HepG2 (cell line): ENCODE data around the gene FBXL7. TPM values are rescaled to one million over a fixed set of nuclear protein-coding genes. Genes with fewer than 3 reads are reported as not detected.

ENCODE experiments used
- ATAC-seq: fragments of 200-7000 bp; cut with Tn5 transposase; 3 replicates; pipeline ENCODE4 v1.9.1; 2020; ENCODE audit warnings: mild to moderate bottlenecking, moderate library complexity
- BruUV-seq: library from RNA; stranded (reverse); fragments of 400-500 nt; replicated peaks from 2 replicates; lab custom pipeline; 2021; lab: Mats Ljungman, UMichigan
- CTCF ChIA-PET: fragments of 300-600 bp; formaldehyde crosslinking; extraction: SDS; loops from one replicate; lab custom pipeline; 2021; ENCODE audit warnings: low total read pairs, inconsistent platforms, low intra/inter-chr PET ratio; lab: Yijun Ruan, JAX
- POLR2A ChIA-PET: fragments of 350-600 bp; sonication (Branson Sonifier 250); formaldehyde crosslinking; loops from one replicate; lab custom pipeline; 2020; ENCODE audit warnings: antibody characterized with exemption, inconsistent platforms; lab: Yijun Ruan, JAX
- DNase-seq: peaks from one replicate; pipeline ENCODE4 v3.0.0-alpha.2; 2015; ENCODE audit warnings: low spot score
- FAIRE-seq: peaks from 3 replicates; lab custom pipeline; 2011; peaks lifted over from hg19 to GRCh38; lab: Jason Lieb, UNC
- H2AFZ ChIP-seq: one replicate; pipeline ENCODE4 v1.6.1; 2011; ENCODE audit warnings: low read length, inconsistent platforms
- H3K27ac ChIP-seq: fragments of 300-600 bp; 3 replicates; pipeline ENCODE4 v1.8.0; 2011; ENCODE audit warnings: mixed run types, mild to moderate bottlenecking, mixed read lengths, low read length, inconsistent platforms; ENCODE audit not compliant: insufficient read depth; ENCODE audit errors: extremely low read length
- H3K27me3 ChIP-seq, 2 experiments: fragments of 200-600 bp in 1 of 2; 2 replicates in 1 of 2; 3 replicates in 1 of 2; pipeline versions ENCODE4 v1.6.0 to v1.8.0; 2011; ENCODE audit warnings: low read length in 2 of 2, mild to moderate bottlenecking in 2 of 2, moderate library complexity in 2 of 2, inconsistent platforms in 1 of 2; ENCODE audit not compliant: insufficient read depth in 2 of 2, control insufficient read depth in 1 of 2
- H3K36me3 ChIP-seq, 2 experiments: fragments of 200-600 bp in 1 of 2; replicated peaks in 1 of 2; 2 replicates in 1 of 2; 3 replicates in 1 of 2; pipeline versions ENCODE4 v1.5.1 to v1.8.0; 2011; ENCODE audit warnings: low read length in 2 of 2, inconsistent platforms in 1 of 2; ENCODE audit not compliant: insufficient read depth in 2 of 2, control insufficient read depth in 1 of 2
- H3K4me1 ChIP-seq: 2 replicates; pipeline ENCODE4 v1.5.1; 2012; ENCODE audit warnings: low read length, inconsistent platforms; ENCODE audit not compliant: insufficient read depth
- H3K4me2 ChIP-seq: 2 replicates; pipeline ENCODE4 v1.6.0; 2011; ENCODE audit warnings: low read depth, low read length, inconsistent platforms
- H3K4me3 ChIP-seq, 3 experiments: fragments of 200-600 bp in 1 of 3; sonication (generic), shearing (Covaris generic) in 1 of 3; replicated peaks in 1 of 3; 2 replicates each; pipeline ENCODE4 v1.5.1; 2011 to 2016; ENCODE audit warnings: low read length in 3 of 3, inconsistent platforms in 2 of 3, low read depth in 2 of 3, mild to moderate bottlenecking in 2 of 3, control low read depth in 1 of 3, mixed read lengths in 1 of 3; ENCODE audit not compliant: insufficient read depth in 1 of 3
- H3K79me2 ChIP-seq: one replicate; pipeline ENCODE4 v1.6.1; 2011; ENCODE audit warnings: low read length, inconsistent platforms; ENCODE audit not compliant: insufficient read depth
- H3K9ac ChIP-seq: 2 replicates; pipeline ENCODE4 v1.6.0; 2011; ENCODE audit warnings: mild to moderate bottlenecking, low read depth, low read length, inconsistent platforms; ENCODE audit not compliant: insufficient read depth
- H3K9me3 ChIP-seq: 2 replicates; pipeline ENCODE4 v1.5.1; 2012; ENCODE audit warnings: mild to moderate bottlenecking, low read length
- H4K20me1 ChIP-seq: 2 replicates; pipeline ENCODE4 v1.6.0; 2011; ENCODE audit warnings: inconsistent platforms, mild to moderate bottlenecking, low read length, moderate library complexity; ENCODE audit not compliant: insufficient read depth
- AFF4 ChIP-seq: sonication (generic); formaldehyde crosslinking; IDR thresholded peaks from 2 replicates; pipeline ENCODE4 v1.4.0; 2020; ENCODE audit warnings: missing genetic modification reagents
- HOMEZ ChIP-seq: IDR thresholded peaks from 2 replicates; pipeline ENCODE4 v1.6.1; 2016; ENCODE audit warnings: low read depth
- MAFF ChIP-seq: IDR thresholded peaks from 2 replicates; pipeline ENCODE4 v1.6.1; 2011; ENCODE audit warnings: low read depth, low read length, improper control_type of control experiment
- MAFK ChIP-seq, 2 experiments: IDR thresholded peaks in 1 of 2; conservative IDR thresholded peaks in 1 of 2; 2 replicates each; pipeline ENCODE4 v1.6.1; 2011; ENCODE audit warnings: improper control_type of control experiment in 2 of 2, low read length in 2 of 2
- THAP11 ChIP-seq: IDR thresholded peaks from 2 replicates; pipeline ENCODE4 v1.6.1; 2016; ENCODE audit warnings: missing biosample characterization, missing genetic modification reagents
- ZNF12 ChIP-seq: sonication (generic); formaldehyde crosslinking; IDR thresholded peaks from 2 replicates; pipeline ENCODE4 v1.5.0; 2020; ENCODE audit warnings: missing genetic modification reagents
- ZNF275 ChIP-seq: sonication (generic); formaldehyde crosslinking; IDR thresholded peaks from 2 replicates; pipeline ENCODE4 v1.8.0; 2022; ENCODE audit warnings: missing genetic modification reagents, mild to moderate bottlenecking, inconsistent platforms, borderline replicate concordance
- WGBS: methylation state at CpG from one replicate; pipeline ENCODE4 v1.1.6; 2017; ENCODE audit warnings: low lambda C conversion rate; 5-methylcytosine and 5-hydroxymethylcytosine counted together
- in situ Hi-C: cut with HindIII; loops from 2 replicates; pipeline ENCODE4 v1.10.0; 2017; ENCODE audit warnings: low pct_unique_long_range_greater_than_20kb; ENCODE audit not compliant: extremely low pct_ligation_motif_present
- intact Hi-C: fragments of 100-400 bp; cut with micrococcal nuclease; formaldehyde crosslinking; loops from one replicate; pipeline ENCODE4 v1.10.0; 2022; ENCODE audit not compliant: unreplicated experiment
- polyA plus RNA-seq, 8 experiments: library from polyadenylated mRNA; depleted of rRNA in 3 of 8; stranded (reverse) in 7 of 8; unstranded in 1 of 8; fragments of >200 nt; fragmentation: Illumina TruSeq in 4 of 8; extraction: Trizol in 4 of 8; gene quantifications; 2 replicates each; pipeline versions ENCODE4 v1.2.1 to v1.2.3, GENCODE V29; 2011 to 2016; ENCODE audit warnings: low read depth in 4 of 8, missing spikeins in 1 of 8, mixed read lengths in 1 of 8; ENCODE audit not compliant: insufficient read depth in 1 of 8
- total RNA-seq, 5 experiments: library from RNA; depleted of rRNA; stranded (reverse); fragments of >200 nt; fragmentation: Illumina TruSeq; extraction: Trizol; gene quantifications; 2 replicates each; pipeline ENCODE4 v1.2.3, GENCODE V29; 2016; ENCODE audit warnings: low read depth in 1 of 5

The FBXL7 gene
- total and polyA plus RNA-seq, 2 of the 13 experiments (the other 11 are each of a cell fraction or from before 2014, with no cell fraction given): 0.07 TPM; not detected in 1

- WGBS: 0% methylated on average over 1 of the region's 1 CpG
- no TSS peak for BruUV-seq
- no peak overlapping the region for H2AFZ ChIP-seq
- intact Hi-C loops: no loop called here
- DNase-seq (no peak), ATAC-seq (no peak), FAIRE-seq (no peak)
- no peaks in the 10 kb centered on the region for H3K27me3 ChIP-seq
- H3K9ac ChIP-seq: no peak overlapping the region
- no peak overlapping the region for H3K4me3 ChIP-seq
- no peak overlapping the region for H3K27ac ChIP-seq
- TF ChIP-seq HOMEZ (no peak), ZNF275 (CRISPR knock-in tag) (no peak), AFF4 (no peak), THAP11 (no peak), MAFF (peak; percentile 30; the same call in 1 of the 2 replicates), MAFK (conservative IDR thresholded peaks at IDR 0.05 in 1 of 2, IDR thresholded peaks at IDR 0.05 in 1 of 2; ENCODE audit: low read length in 2 of 2) (peak; percentile 41 to 60; a peak in 3 of 4 replicates), ZNF12 (CRISPR knock-in tag) (no peak)
- no peaks in the 10 kb centered on the region for H3K4me1 ChIP-seq
- H3K79me2 ChIP-seq: no peaks in the 10 kb centered on the region
- H4K20me1 ChIP-seq: no peaks in the 10 kb centered on the region
- H3K9me3 ChIP-seq: no peaks in the 10 kb centered on the region
- H3K4me2 ChIP-seq: no peak overlapping the region
- no peaks in the 10 kb centered on the region for H3K36me3 ChIP-seq
- in situ Hi-C loops: no loop called here
- ChIA-PET CTCF (no interaction called here), POLR2A (no interaction called here)
Observed at GRCh38 chr5:15459200-15459599, 40.8 kb upstream of the FBXL7 start.
